Esophagus muscularis mucosa (tissue), 4 donors: ENCODE results near the gene SERPINH1. TPM values are rescaled to one million over a fixed set of nuclear protein-coding genes. Genes with fewer than 3 reads are reported as not detected.

ENCODE experiments used
- DNase-seq: peaks from one replicate; pipeline ENCODE4 v3.0.0-alpha.2; 2017; ENCODE audit errors: extremely low spot score
- H3K27ac ChIP-seq, 4 donors: fragments of 200-600 bp; sonication (generic); replicated peaks in 1 of 4; 1 replicate in 3 of 4; 2 replicates in 1 of 4; pipeline ENCODE4 v1.5.1; 2016 to 2019; ENCODE audit warnings: mild to moderate bottlenecking in 1 of 4
- H3K27me3 ChIP-seq, 4 donors: fragments of 200-600 bp; sonication (generic); one replicate each; pipeline versions ENCODE4 v1.5.1 to v1.6.0; 2016 to 2019
- H3K36me3 ChIP-seq, 4 donors: fragments of 200-600 bp; sonication (generic); one replicate each; pipeline ENCODE4 v1.5.1; 2016 to 2019
- H3K4me1 ChIP-seq, 4 donors: fragments of 200-600 bp; sonication (generic); one replicate each; pipeline ENCODE4 v1.5.1; 2016 to 2019
- H3K4me3 ChIP-seq, 4 donors: fragments of 200-600 bp; sonication (generic); 1 replicate in 2 of 4; 2 replicates in 2 of 4; pipeline ENCODE4 v1.5.1; 2016 to 2019; ENCODE audit warnings: mild to moderate bottlenecking in 4 of 4, moderate library complexity in 1 of 4
- H3K9me3 ChIP-seq, 4 donors: fragments of 200-600 bp; sonication (generic); 1 replicate in 3 of 4; 2 replicates in 1 of 4; pipeline ENCODE4 v1.5.1; 2016 to 2019
- EP300 ChIP-seq: sonication (generic); formaldehyde crosslinking; IDR thresholded peaks from one replicate; pipeline ENCODE4 v1.6.1; 2017; ENCODE audit warnings: antibody characterized with exemption
- POLR2A ChIP-seq: fragments of 450-650 bp; IDR thresholded peaks from one replicate; pipeline ENCODE4 v1.6.1; 2017; ENCODE audit warnings: antibody characterized with exemption, moderate library complexity, mild to moderate bottlenecking, low read depth
- POLR2AphosphoS5 ChIP-seq, 2 donors: sonication (generic); formaldehyde crosslinking; IDR thresholded peaks; one replicate each; pipeline ENCODE4 v1.6.1; 2017; ENCODE audit warnings: antibody characterized with exemption in 2 of 2
- WGBS: methylation state at CpG from one replicate; pipeline ENCODE4 v1.1.5; 2018; 5-methylcytosine and 5-hydroxymethylcytosine counted together
- intact Hi-C: fragments of 100-400 bp; cut with DNase I; formaldehyde crosslinking; loops from one replicate; pipeline ENCODE4 v1.15.1; 2023
- total RNA-seq, 4 donors: library from RNA; depleted of rRNA; stranded (reverse); fragments of >200 nt; gene quantifications; one replicate each; pipeline versions ENCODE4 v1.1.0 to v1.2.1, GENCODE V29; 2016
- TF ChIP-seq, protein P1 (sequence below), 3 experiments: fragments of 200-600 bp in 2 of 3; fragments of 450-650 bp in 1 of 3; sonication (generic) in 2 of 3; IDR thresholded peaks; one replicate each; pipeline ENCODE4 v1.5.1; 2017 to 2019; ENCODE audit warnings: antibody characterized with exemption in 3 of 3, mild to moderate bottlenecking in 2 of 3, moderate library complexity in 1 of 3

Gene SERPINH1
- total RNA-seq, 4 donors from 2014 or later, result 162 to 270 (median 219) TPM

- Histone ChIP-seq H3K27me3 (no peaks in the 10 kb centered on the region), H3K4me1 (peaks cover 0 to 10% (median 6%) of the 10 kb centered on the region in 4 donors), H3K36me3 (no peaks in the 10 kb centered on the region), H3K9me3 (no peaks in the 10 kb centered on the region), H3K4me3 (no peak overlapping the region), H3K27ac (no peak overlapping the region)
- WGBS, result 42% methylated on average over 7 of the region's 7 CpGs
- intact Hi-C loops, result loop anchor here (5.0 to 10.0 kb wide), 2 partner anchors 145 to 258 kb away; no protein-coding TSS in a partner anchor
- DNase-seq, result no peak
- TF ChIP-seq, protein P1, sequence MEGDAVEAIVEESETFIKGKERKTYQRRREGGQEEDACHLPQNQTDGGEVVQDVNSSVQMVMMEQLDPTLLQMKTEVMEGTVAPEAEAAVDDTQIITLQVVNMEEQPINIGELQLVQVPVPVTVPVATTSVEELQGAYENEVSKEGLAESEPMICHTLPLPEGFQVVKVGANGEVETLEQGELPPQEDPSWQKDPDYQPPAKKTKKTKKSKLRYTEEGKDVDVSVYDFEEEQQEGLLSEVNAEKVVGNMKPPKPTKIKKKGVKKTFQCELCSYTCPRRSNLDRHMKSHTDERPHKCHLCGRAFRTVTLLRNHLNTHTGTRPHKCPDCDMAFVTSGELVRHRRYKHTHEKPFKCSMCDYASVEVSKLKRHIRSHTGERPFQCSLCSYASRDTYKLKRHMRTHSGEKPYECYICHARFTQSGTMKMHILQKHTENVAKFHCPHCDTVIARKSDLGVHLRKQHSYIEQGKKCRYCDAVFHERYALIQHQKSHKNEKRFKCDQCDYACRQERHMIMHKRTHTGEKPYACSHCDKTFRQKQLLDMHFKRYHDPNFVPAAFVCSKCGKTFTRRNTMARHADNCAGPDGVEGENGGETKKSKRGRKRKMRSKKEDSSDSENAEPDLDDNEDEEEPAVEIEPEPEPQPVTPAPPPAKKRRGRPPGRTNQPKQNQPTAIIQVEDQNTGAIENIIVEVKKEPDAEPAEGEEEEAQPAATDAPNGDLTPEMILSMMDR (IDR thresholded peaks at IDR 0.05), result peak; percentile 89 to 95 (median 89)
- no peak for TF ChIP-seq EP300
These were observed 29.6 kb upstream of the SERPINH1 start for GRCh38 chr11:75532200-75533048.

- WGBS, result 76% methylated on average over 1 of the region's 1 CpG
- Histone ChIP-seq H3K9me3 (no peaks in the 10 kb centered on the region), H3K4me3 (no peak overlapping the region), H3K27me3 (no peaks in the 10 kb centered on the region), H3K27ac (no peak overlapping the region), H3K36me3 (no peaks in the 10 kb centered on the region), H3K4me1 (peaks cover 0 to 10% (median 6%) of the 10 kb centered on the region in 4 donors)
- TF ChIP-seq, protein P1 (IDR thresholded peaks at IDR 0.05), result no peak
- TF ChIP-seq POLR2AphosphoS5 (IDR thresholded peaks at IDR 0.05), result no peak
- no peak for TF ChIP-seq POLR2A
- TF ChIP-seq EP300, result no peak
- no peak for DNase-seq
- intact Hi-C loops, result loop anchor here (5.0 to 10.0 kb wide), 2 partner anchors 147 to 259 kb away; no protein-coding TSS in a partner anchor
These were observed 28.2 kb upstream of the SERPINH1 start for GRCh38 chr11:75533896-75534258.

- Histone ChIP-seq H3K27ac (no peak overlapping the region), H3K9me3 (no peaks in the 10 kb centered on the region), H3K4me3 (no peak overlapping the region), H3K27me3 (no peaks in the 10 kb centered on the region), H3K36me3 (no peaks in the 10 kb centered on the region), H3K4me1 (peaks cover 0 to 10% (median 6%) of the 10 kb centered on the region in 4 donors)
- WGBS, result 61% methylated on average over 15 of the region's 15 CpGs
- DNase-seq, result no peak
- intact Hi-C loops, result loop anchor here (5.0 to 10.0 kb wide), 2 partner anchors 147 to 260 kb away; no protein-coding TSS in a partner anchor
- TF ChIP-seq POLR2AphosphoS5 (IDR thresholded peaks at IDR 0.05), result no peak
- no peak for TF ChIP-seq POLR2A
- TF ChIP-seq, protein P1 (IDR thresholded peaks at IDR 0.05), result no peak
- no peak for TF ChIP-seq EP300
These were observed 27.6 kb upstream of the SERPINH1 start for GRCh38 chr11:75534259-75535069.

DNA sequence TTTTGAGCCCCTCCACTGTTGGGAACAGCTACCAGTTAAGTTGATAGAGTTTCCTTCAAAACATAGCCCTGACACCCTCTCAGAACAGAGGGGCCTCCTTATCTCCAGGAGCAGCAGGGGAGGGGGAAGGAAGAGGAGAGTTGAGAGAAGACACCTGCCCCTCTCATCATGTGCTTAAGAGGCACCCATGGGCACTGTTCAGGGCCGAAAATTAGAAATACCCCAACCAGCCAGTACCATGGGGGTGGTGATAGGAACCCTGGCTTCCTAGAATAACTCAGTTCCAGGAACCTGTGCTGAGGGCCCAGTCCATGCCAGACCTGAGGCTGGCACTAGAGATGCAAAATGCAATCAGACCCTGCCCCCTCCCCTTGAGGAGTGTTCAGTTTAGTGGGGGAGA lies 27.0 kb upstream of the SERPINH1 start:
- peaks cover 0 to 10% (median 6%) of the 10 kb centered on the region in 4 donors for H3K4me1 ChIP-seq
- TF ChIP-seq EP300, result no peak
- no peak for TF ChIP-seq POLR2A
- TF ChIP-seq, protein P1 (IDR thresholded peaks at IDR 0.05), result no peak
- TF ChIP-seq POLR2AphosphoS5 (IDR thresholded peaks at IDR 0.05), result no peak
- H3K36me3 ChIP-seq, result no peaks in the 10 kb centered on the region
- no peaks in the 10 kb centered on the region for H3K9me3 ChIP-seq
- intact Hi-C loops, result loop anchor here (10.0 kb wide), 1 partner anchor 260 kb away; no protein-coding TSS in a partner anchor
- no peak for DNase-seq
- H3K4me3 ChIP-seq, result no peak overlapping the region
- 33% methylated on average over 1 of the region's 1 CpG for WGBS
- H3K27ac ChIP-seq, result no peak overlapping the region
- no peaks in the 10 kb centered on the region for H3K27me3 ChIP-seq
